ENCODE data around the gene HEXB. TPM values are rescaled to one million over a fixed set of nuclear protein-coding genes. Genes with fewer than 3 reads are reported as not detected.

The HEXB gene
- 66.0 TPM for total RNA-seq

DNA sequence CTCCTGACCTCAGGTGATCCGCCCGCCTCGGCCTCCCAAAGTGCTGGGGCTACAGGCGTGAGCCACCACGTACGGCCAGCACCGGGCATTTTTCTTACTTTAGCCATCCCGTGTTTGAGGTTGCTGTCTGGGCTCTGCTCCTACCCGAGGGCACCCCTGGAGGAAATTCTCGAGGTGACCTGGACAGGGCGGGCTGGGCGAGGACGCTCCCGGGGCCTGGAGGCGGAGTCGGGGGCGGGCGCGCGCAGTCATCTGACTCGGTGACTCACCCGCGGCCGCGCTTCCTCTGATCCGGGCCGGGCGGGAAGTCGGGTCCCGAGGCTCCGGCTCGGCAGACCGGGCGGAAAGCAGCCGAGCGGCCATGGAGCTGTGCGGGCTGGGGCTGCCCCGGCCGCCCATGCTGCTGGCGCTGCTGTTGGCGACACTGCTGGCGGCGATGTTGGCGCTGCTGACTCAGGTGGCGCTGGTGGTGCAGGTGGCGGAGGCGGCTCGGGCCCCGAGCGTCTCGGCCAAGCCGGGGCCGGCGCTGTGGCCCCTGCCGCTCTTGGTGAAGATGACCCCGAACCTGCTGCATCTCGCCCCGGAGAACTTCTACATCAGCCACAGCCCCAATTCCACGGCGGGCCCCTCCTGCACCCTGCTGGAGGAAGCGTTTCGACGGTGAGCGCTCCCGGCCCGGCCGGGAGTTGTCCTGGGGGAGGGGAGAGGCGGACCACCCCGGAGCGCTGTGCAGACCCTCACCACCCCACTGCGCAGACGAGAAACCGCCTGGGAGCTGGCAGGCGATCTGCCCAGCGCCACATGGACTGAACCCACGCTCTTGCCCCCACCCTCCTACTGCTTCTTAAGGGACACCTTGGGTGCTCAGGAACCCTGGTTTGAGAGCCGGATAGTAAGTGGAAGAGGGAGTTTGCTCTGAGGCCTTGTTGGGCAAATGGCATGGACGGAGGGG, at the start of gene HEXB:
Gene HEXB, plus strand, starts transcription at position 334 of the 952 bp plus-strand sequence. Its CDS starts 28 bp downstream, at position 362.
- peak; percentile 91 for DNase-seq (ENCODE audit: low spot score)
- ATAC-seq: peak; percentile 97

- no peak for DNase-seq (ENCODE audit: low spot score)
- no peak for ATAC-seq
Observed at GRCh38 chr5:74636149-74636548, 48.9 kb upstream of the HEXB start.

DNA sequence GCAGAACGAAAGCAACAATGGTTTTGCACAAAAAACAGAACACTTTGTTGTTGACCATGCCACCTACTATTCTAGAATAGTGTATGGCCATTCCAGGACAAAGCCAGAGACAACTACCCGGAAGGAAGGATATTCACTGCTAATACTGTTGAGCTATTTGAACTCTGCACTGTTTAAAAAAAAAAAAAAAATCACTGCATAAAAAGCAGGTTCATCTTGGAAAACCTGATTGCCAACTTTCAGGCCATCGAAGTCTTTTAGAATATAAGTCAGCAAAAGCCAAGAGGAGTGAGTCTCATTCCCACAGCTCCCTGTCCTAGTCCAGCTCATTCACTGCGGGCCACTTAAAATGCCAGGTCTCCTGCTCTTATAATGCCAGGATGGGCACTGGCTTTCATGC, 48.5 kb upstream of the HEXB start:
- ATAC-seq (no peak), DNase-seq (ENCODE audit: low spot score) (no peak)

GRCh38 chr5:74638544-74638969, 46.5 kb upstream of the HEXB start:
- DNase-seq (ENCODE audit: low spot score) (no peak), ATAC-seq (no peak)

GRCh38 chr5:74638970-74639806, 45.8 kb upstream of the HEXB start:
- ATAC-seq: no peak
- DNase-seq (ENCODE audit: low spot score): no peak

DNA sequence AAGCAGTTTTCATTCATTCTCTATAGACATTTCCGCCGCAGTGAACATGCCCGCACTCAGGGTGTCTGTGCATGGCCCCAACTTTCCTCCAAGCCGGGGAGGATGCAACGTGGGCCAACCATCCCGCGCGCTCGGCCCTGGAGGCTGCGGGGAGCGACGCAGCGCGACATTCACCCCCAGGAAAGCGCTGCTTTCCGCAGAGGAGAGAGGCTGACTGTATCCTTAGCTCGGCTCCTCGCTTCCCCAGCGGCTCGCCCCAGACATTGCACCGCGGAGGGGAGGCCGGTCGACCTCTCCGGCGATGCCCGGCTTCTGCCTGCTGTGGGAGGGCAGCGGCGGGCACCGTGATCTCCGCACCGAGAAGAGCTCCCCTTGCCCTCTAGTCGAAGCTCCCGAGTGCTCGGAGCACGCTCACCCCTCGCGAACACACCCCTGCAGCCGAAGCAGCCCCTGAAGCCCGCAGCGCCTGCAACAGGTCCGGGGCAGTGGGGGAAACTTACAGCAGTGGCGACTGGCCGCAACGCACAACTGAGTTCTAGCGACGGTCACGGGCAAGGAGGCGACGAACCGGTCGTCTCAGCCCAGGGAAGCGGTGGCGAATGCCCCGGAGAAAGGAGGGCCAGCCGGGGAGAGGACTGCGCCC, 45.1 kb upstream of the HEXB start:
- ATAC-seq: peak; percentile 46
- DNase-seq (ENCODE audit: low spot score): no peak

GRCh38 chr5:74640450-74640953, 44.5 kb upstream of the HEXB start, which contains the start of gene ENC1:
Gene ENC1, minus strand, starts transcription at chr5:74640728. Its CDS starts 4,243 bp downstream, at chr5:74636485.
- ATAC-seq: peak; percentile 84
- peak; percentile 90 for DNase-seq (ENCODE audit: low spot score)

DNA sequence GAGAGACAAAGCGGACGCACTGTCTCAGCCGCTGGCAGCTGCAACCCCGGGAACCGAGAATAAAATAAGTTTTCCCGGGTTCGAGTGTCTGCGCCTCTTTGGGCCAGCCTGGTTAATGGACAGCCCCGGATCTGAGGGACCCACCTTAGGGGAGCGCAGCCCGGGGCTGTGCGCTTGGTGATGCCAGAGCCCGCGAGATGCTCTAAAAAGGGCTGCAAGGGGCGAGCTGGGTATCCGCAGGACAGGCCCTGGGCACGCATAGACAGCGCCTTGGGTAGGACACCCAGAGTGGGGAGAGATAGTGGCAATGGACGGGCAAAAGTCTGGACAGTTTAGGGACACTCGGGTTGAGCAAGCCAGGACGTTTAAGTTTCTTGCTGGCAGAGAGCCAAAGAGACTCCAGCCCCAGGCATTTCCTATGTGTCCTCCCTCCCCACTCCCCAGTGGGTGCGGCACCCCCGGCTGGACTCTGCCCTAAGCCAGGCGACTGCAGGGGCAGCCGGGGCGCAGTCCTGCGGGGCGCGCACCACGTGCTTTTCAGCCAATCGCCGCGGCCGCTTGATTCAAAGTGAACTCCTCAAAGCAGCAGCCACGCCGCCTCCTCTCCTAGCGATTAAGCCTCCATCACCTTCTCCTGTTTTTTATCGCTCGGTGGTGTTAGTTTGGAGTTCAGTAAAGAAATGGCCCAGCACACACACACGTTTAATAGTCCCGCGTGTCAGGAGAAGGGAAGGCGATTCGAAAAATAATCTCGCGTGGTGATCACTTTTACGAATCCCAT, 43.9 kb upstream of the HEXB start:
- DNase-seq (ENCODE audit: low spot score) (peak; percentile 89), ATAC-seq (peak; percentile 64)

- DNase-seq (ENCODE audit: low spot score) (peak; percentile 57), ATAC-seq (peak; percentile 34)
Observed at GRCh38 chr5:74641735-74642542, 43.1 kb upstream of the HEXB start.

DNA sequence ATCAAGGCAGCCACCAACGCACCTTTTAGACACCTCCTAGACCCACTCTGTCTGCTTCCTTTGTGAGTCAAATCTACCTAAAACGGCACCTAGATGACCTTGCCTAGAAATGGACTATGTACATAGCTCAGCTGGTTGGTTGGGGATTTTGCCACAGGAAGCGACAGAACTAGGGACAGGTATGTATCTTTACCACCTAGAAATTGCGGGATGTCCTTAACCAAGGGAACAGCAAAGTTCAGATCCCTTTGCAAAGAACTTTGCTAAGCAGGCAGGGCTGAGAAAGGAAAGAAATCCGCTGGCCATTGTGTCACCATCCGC, 42.5 kb upstream of the HEXB start:
- DNase-seq (ENCODE audit: low spot score): no peak

DNA sequence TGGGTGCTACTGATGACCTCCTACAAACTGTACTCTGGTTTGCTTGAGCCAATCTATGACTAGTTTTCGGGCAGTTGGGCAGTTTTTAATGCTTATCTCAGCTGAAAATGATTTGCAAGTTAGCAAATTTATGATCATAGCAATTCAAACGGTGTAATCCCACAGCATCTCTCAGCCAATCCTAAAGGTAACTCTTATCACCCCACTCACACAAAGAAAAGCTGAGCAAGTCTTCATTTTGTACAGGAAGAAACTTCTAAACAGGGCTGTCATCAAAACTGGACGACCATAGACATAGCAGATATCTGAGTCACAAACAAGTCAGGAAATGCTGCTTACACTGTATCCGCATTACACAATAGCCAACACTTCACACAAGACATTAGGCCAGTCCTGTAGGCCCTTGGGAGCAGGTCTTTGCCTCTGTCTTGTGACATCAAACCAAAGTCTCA, 41.9 kb upstream of the HEXB start:
- ATAC-seq (no peak), DNase-seq (ENCODE audit: low spot score) (no peak)

More for the DNA sequence above, 42.5 kb upstream of the HEXB start:
- ATAC-seq: no peak

DNA sequence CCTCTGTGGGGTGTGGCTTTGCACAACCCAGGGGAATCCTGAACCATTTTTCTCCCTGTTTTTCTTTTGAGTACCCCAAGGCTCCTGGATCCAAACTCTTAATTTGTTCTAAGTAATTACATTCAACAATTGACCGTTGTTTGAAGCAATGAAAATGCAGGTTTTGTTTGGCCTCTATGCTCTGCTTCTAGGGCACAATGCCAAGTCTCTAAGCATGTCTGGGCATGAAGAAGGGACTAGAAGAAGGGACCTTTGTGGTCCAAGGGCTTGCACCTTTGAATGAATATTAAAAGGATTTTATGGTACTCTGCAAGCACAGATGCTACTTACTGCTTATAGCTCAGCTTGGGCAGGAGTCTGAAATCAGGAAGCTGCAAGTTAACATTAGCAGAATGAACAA, 37.9 kb upstream of the HEXB start:
- ATAC-seq: no peak
- DNase-seq (ENCODE audit: low spot score): no peak

DNA sequence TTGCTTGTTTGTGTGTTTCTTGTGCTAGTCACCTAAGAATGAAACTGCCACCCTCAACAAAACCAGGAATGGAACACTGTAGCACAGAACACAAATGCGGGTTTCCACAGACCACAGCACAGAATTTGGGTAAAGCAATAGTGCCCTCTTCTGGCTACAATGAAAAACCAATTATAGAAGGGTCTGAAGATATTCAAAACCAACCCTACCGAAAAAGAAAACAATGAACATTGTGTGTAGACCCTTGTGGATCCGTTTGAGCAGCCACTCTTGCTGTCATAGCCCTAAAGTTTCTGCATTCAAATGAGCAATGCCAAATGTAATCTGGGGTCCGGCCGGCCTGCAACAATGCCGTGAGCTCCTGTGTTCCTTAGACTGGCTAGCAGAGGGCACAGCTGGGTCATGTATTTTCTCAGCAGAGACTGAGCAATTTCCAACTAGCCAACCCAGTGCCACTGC, 36.2 kb upstream of the HEXB start:
- ATAC-seq (peak; percentile 97), DNase-seq (ENCODE audit: low spot score) (no peak)

DNA sequence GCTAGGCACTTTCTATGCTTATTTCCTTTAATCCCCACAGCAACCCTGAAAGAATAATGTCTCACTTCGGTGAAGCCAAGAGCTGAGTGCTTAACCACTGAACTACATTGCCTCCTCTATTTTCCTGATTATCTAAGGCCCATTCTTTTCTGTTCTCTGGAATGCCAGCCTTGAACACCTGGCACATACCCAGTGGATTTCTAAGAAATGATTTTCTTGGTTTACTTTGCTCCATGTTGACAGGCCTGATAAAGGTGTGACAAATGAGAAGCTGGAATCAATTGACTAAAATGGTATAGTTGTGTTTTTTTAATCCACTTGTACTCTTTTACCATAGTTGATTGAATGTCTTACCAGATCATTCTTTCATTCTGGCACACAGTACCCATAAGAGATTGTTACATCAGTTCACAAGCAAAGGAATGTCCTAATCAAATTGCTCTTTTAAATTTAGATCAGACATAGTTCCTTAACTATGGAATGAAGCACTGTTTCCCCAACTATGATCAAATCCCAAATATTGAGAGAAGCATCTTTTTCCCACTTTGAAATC, 35.5 kb upstream of the HEXB start:
- ATAC-seq: no peak
- DNase-seq (ENCODE audit: low spot score): no peak

- peak; percentile 20 for ATAC-seq
- no peak for DNase-seq (ENCODE audit: low spot score)
Observed at GRCh38 chr5:74651710-74652109, 33.3 kb upstream of the HEXB start.

DNA sequence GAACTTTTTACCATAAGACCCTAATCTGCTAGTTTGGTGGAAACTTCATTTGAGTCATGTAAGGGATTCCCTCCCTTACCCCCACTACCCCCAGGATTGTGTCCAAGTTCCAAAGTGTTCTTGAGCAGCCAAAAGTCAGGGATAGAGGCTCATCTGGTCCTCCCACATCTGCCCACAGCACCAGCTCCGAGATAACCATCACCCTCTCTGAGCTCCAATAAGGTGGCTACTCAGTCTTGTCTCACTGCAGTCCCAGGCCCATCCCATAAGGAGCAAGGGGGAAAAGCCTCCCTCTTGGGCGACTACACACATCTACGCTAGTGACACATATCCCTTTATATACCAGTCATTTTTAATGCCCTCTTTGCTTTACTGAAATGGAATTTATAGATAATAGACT, 32.5 kb upstream of the HEXB start:
- DNase-seq (ENCODE audit: low spot score): no peak
- ATAC-seq: no peak

DNA sequence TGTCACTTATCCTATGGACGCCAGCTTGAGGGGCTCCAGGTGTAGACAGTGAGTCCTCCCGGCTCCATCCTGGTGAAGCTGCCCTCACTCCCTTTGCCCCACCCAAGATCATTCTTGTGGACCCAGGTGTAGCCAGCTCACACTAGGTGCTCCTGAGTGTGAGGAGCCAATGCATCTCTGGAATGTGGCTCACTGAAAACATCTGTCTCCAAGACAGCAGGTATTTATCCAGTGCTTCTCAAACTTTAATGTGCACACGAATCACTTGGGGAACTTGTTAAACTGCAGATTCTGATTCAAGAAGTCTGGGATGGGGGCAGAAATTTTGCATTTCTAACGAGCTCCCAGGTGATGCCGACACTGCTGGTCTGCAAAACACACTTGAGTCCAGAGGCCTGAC, 31.0 kb upstream of the HEXB start:
- DNase-seq (ENCODE audit: low spot score): no peak
- no peak for ATAC-seq

DNA sequence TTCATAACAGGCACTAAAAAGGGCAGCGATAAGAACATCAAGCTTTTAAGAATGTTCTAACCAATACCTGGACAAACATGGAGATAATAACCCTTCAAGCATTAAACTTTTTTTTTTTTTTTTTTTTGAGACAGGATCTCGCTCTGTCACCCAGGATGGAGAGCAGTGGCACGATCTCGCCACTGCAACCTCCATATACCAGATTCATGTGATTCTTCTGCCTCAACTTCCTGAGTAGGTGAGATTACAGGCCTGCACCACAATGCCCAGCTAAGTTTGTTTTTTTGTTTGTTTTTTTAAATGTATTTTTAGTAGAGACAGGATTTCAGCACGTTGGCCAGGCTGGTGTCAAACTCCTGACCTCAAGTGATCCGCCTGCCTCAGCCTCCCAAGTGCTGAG, 29.8 kb upstream of the HEXB start:
- no peak for ATAC-seq

GRCh38 chr5:74655716-74656115, 29.3 kb upstream of the HEXB start:
- DNase-seq (ENCODE audit: low spot score): no peak
- ATAC-seq: no peak

More for the DNA sequence above, 29.8 kb upstream of the HEXB start:
- no peak for DNase-seq (ENCODE audit: low spot score)

All from left lobe of liver (tissue), 2 donors.